ENCODE measurements around the gene PHEX. TPM values are rescaled to one million over a fixed set of nuclear protein-coding genes. Genes with fewer than 3 reads are reported as not detected.

PHEX gene
- total RNA-seq, 2 donors from 2014 or later: 0.24 to 0.37 TPM

GRCh38 chrX:22248401-22248800, 216.3 kb downstream of the PHEX start:
- Histone ChIP-seq H3K27me3 (ENCODE audit: control insufficient read depth, insufficient read depth, low read length, poor library complexity, severe bottlenecking) (no peaks in the 10 kb centered on the region), H3K4me3 (ENCODE audit: low read length) (no peak overlapping the region), H3K4me1 (ENCODE audit: control insufficient read depth, insufficient read depth, low read length) (no peaks in the 10 kb centered on the region), H3K27ac (ENCODE audit: low read depth, low read length) (no peak overlapping the region), H3K9ac (ENCODE audit: extremely low read depth, low read length, poor library complexity, severe bottlenecking) (no peak overlapping the region), H3K9me3 (ENCODE audit: control insufficient read depth, low read length) (no peaks in the 10 kb centered on the region), H3K36me3 (ENCODE audit: control insufficient read depth, insufficient read depth, low read length) (no peaks in the 10 kb centered on the region)
- TF ChIP-seq, protein P1, sequence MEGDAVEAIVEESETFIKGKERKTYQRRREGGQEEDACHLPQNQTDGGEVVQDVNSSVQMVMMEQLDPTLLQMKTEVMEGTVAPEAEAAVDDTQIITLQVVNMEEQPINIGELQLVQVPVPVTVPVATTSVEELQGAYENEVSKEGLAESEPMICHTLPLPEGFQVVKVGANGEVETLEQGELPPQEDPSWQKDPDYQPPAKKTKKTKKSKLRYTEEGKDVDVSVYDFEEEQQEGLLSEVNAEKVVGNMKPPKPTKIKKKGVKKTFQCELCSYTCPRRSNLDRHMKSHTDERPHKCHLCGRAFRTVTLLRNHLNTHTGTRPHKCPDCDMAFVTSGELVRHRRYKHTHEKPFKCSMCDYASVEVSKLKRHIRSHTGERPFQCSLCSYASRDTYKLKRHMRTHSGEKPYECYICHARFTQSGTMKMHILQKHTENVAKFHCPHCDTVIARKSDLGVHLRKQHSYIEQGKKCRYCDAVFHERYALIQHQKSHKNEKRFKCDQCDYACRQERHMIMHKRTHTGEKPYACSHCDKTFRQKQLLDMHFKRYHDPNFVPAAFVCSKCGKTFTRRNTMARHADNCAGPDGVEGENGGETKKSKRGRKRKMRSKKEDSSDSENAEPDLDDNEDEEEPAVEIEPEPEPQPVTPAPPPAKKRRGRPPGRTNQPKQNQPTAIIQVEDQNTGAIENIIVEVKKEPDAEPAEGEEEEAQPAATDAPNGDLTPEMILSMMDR (conservative IDR thresholded peaks at IDR 0.05): no peak
- H3K27ac Mint-ChIP-seq: no peak overlapping the region
- H3K27me3 Mint-ChIP-seq (ENCODE audit: insufficient read depth): no peaks in the 10 kb centered on the region
- peaks cover 6% of the 10 kb centered on the region for H3K9me3 Mint-ChIP-seq
- H3K4me1 Mint-ChIP-seq: peaks cover 12% of the 10 kb centered on the region
- WGBS, 2 experiments (ENCODE audit: insufficient coverage in 1 of 2, insufficient read length in 1 of 2): 92% methylated on average over 3 of the region's 3 CpGs; no CpG with 5 or more reads in 1 of the 2 experiments
- DNase-seq: no peak
- H3K4me3 Mint-ChIP-seq: no peak overlapping the region
- H3K36me3 Mint-ChIP-seq (ENCODE audit: low read depth): no peaks in the 10 kb centered on the region

- Histone ChIP-seq H3K9me3 (ENCODE audit: control insufficient read depth, low read length) (no peaks in the 10 kb centered on the region), H3K9ac (ENCODE audit: extremely low read depth, low read length, poor library complexity, severe bottlenecking) (no peak overlapping the region), H3K4me1 (ENCODE audit: control insufficient read depth, insufficient read depth, low read length) (no peaks in the 10 kb centered on the region), H3K27ac (ENCODE audit: low read depth, low read length) (no peak overlapping the region), H3K4me3 (ENCODE audit: low read length) (no peak overlapping the region), H3K36me3 (ENCODE audit: control insufficient read depth, insufficient read depth, low read length) (no peaks in the 10 kb centered on the region), H3K27me3 (ENCODE audit: control insufficient read depth, insufficient read depth, low read length, poor library complexity, severe bottlenecking) (no peaks in the 10 kb centered on the region)
- no peak overlapping the region for H3K4me3 Mint-ChIP-seq
- H3K27ac Mint-ChIP-seq: no peak overlapping the region
- no peaks in the 10 kb centered on the region for H3K36me3 Mint-ChIP-seq (ENCODE audit: low read depth)
- H3K4me1 Mint-ChIP-seq: peaks cover 12% of the 10 kb centered on the region
- no peaks in the 10 kb centered on the region for H3K27me3 Mint-ChIP-seq (ENCODE audit: insufficient read depth)
- no peak for DNase-seq
- 63% methylated on average over 2 of the region's 2 CpGs; no CpG with 5 or more reads in 1 of the 2 experiments for WGBS, 2 experiments (ENCODE audit: insufficient coverage in 1 of 2, insufficient read length in 1 of 2)
- no peaks in the 10 kb centered on the region for H3K9me3 Mint-ChIP-seq
- TF ChIP-seq, protein P1 (conservative IDR thresholded peaks at IDR 0.05): no peak
These were observed 217.2 kb downstream of the PHEX start for GRCh38 chrX:22249371-22249770.

- 91 to 96% methylated on average over 3 to 5 of the region's 6 CpGs for WGBS, 2 experiments (ENCODE audit: insufficient coverage in 1 of 2, insufficient read length in 1 of 2)
- Histone ChIP-seq H3K9me3 (ENCODE audit: control insufficient read depth, low read length) (no peaks in the 10 kb centered on the region), H3K9ac (ENCODE audit: extremely low read depth, low read length, poor library complexity, severe bottlenecking) (no peak overlapping the region), H3K36me3 (ENCODE audit: control insufficient read depth, insufficient read depth, low read length) (no peaks in the 10 kb centered on the region), H3K4me3 (ENCODE audit: low read length) (no peak overlapping the region), H3K27ac (ENCODE audit: low read depth, low read length) (no peak overlapping the region), H3K27me3 (ENCODE audit: control insufficient read depth, insufficient read depth, low read length, poor library complexity, severe bottlenecking) (no peaks in the 10 kb centered on the region), H3K4me1 (ENCODE audit: control insufficient read depth, insufficient read depth, low read length) (no peaks in the 10 kb centered on the region)
- no peak overlapping the region for H3K4me3 Mint-ChIP-seq
- no peak for DNase-seq
- peaks cover 7% of the 10 kb centered on the region for H3K4me1 Mint-ChIP-seq
- no peaks in the 10 kb centered on the region for H3K9me3 Mint-ChIP-seq
- no peaks in the 10 kb centered on the region for H3K27me3 Mint-ChIP-seq (ENCODE audit: insufficient read depth)
- H3K27ac Mint-ChIP-seq: no peak overlapping the region
- TF ChIP-seq, protein P1 (conservative IDR thresholded peaks at IDR 0.05): no peak
- no peaks in the 10 kb centered on the region for H3K36me3 Mint-ChIP-seq (ENCODE audit: low read depth)
These were observed 236.6 kb downstream of the PHEX start for GRCh38 chrX:22268706-22269105.

Measured in endodermal cell (in vitro differentiated cells).